Measurements from ENCODE around the gene GPR137. TPM values are rescaled to one million over a fixed set of nuclear protein-coding genes. Genes with fewer than 3 reads are reported as not detected.

The GPR137 gene
- total and polyA plus RNA-seq, 9 of the 15 experiments (the other 6 are each of a cell fraction or from before 2014, with no cell fraction given) = 0.32 to 26.7 (median 10.7) TPM

DNA sequence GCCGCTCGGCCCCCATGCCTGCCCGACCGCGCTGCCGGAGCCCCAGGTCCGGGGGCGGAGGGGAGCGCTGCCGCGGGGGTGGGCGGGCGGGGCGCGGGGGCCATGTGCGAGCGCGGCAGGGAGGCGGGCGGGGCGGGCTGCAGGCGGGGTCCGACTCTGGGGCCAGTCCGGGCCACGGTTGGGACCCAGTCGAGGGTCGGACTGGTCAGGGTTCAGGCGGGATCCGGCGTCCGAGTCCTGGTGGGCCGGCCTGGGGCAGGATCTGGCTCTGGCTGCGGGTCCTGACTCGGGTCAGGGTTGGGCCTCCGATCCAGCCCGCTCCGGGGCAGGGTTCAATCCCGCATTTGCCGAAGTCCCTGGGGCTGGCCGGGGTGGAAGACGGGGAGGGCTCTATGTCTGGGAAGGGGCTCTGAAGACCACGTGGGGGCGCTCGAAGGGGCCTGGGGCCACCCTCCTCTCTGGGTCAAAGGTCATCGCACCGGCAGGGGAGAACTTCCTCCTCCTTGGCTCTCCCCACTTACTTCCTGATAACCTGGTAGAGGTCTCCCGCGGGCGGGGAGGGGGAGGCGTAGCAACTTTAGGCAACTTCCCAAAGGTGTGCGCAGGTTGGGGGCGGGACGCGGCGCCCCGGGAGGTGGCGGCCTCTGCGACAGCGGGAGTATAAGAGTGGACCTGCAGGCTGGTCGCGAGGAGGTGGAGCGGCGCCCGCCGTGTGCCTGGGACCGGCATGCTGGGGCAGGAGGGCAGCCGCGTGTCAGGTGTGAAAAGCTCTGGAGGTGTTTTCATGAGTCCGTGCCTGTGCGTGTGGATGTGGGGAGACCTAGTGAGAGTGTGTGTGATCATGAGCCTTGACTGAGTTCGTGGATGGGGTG, 20.3 kb downstream of the GPR137 start (continued):
- no peak for TF ChIP-seq JUN (IDR thresholded peaks at IDR 0.05; ENCODE audit: borderline replicate concordance, low read depth, low read length)
- TF ChIP-seq JUN (CRISPR knock-in tag; IDR thresholded peaks at IDR 0.05; ENCODE audit: borderline replicate concordance) = no peak
- TF ChIP-seq ILK (tag; IDR thresholded peaks at IDR 0.05; ENCODE audit: borderline replicate concordance, low read depth) = no peak
- TF ChIP-seq HMBOX1 (IDR thresholded peaks at IDR 0.05) = no peak
- no peak for TF ChIP-seq GATA2 (CRISPR knock-in tag; IDR thresholded peaks at IDR 0.05)
- TF ChIP-seq ZEB2 (IDR thresholded peaks at IDR 0.05) = peak; percentile 77
- peak; percentile 97 for TF ChIP-seq ZBTB7A (IDR thresholded peaks at IDR 0.05; ENCODE audit: borderline replicate concordance, control insufficient read depth, low read depth, low read length)
- TF ChIP-seq PRPF4 (IDR thresholded peaks at IDR 0.05; ENCODE audit: insufficient read depth, low read depth, low read length, poor library complexity, severe bottlenecking) = no peak
- TF ChIP-seq ZNF778 (CRISPR knock-in tag; IDR thresholded peaks at IDR 0.05) = no peak
- TF ChIP-seq ZC3H8 (IDR thresholded peaks at IDR 0.05) = no peak
- TF ChIP-seq HNRNPL (IDR thresholded peaks at IDR 0.05; ENCODE audit: low read depth, low read length) = no peak
- no peak for TF ChIP-seq HDAC8 (tag; IDR thresholded peaks at IDR 0.05)
- TF ChIP-seq PURB (CRISPR knock-in tag; IDR thresholded peaks at IDR 0.05; ENCODE audit: low read depth) = no peak
- TF ChIP-seq NCOA4 (IDR thresholded peaks at IDR 0.05; ENCODE audit: partially characterized antibody) = no peak
- TF ChIP-seq RFX1 (IDR thresholded peaks at IDR 0.05) = no peak
- TF ChIP-seq NKRF (IDR thresholded peaks at IDR 0.05; ENCODE audit: borderline replicate concordance) = peak; percentile 78
- TF ChIP-seq SFPQ (IDR thresholded peaks at IDR 0.05; ENCODE audit: low read depth, low read length) = no peak
